Measurements from ENCODE around the gene RERE.
"Not testable (repeated sequence)": the region's sequence is repeated elsewhere in the genome, so short reads cannot be mapped to it uniquely, and the experiment has no call there.

RERE gene

DNA sequence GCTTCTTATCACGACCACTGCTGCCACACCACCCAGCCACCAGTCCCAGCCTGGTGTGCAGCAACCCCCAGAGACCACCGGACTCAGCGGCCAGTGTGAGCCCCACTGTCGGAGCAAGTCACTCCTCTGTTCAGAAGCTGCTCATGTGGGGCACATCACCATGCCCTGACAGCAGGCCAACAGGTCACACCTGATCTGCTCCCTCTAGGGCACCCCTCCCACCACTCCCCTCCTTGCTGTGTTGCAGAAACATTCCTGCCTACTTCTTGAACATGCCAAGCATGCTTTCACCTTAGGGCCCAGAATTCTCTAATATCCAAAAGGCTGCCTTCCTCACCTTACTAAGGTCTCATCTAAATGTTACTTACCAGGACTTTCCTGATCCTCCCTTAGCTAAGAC, 353.1 kb downstream of the RERE start:
- DNase-seq: no peak

DNA sequence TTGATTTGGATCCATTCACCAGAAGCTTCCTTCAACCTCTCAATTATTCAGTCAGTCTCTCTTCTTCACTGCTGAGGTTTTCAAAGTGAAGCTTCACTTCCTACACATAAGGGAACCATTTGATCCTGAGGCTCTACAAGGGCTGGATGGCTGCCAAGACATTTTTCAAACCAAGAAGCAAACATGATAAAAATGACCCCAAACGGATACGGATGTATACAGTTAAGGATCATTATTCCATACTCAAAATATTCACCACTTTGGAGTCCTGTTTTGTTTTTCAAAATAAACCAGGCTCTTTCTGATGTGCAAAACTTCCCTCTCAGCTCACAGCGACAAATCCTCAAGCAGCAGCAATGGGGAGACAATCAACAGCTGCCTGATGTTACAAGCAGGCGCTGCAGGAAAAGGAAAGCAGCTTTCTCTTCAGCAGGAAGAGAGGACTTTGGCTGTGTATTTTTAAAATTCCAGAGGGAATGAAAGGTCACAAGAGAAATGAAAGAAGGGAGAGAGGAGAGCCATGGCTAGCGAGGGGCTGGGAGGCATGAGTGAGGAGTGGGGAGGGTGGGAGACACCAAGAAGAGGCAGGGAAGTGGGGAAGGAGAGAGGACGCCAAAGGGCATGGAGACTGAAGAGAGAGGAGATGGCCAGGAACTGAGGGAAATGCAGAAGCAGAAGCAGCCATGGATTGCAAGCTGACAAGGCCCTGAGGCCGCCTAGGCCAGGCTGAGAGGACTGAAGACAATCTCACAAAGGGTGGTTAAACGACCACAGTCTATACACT, 354.1 kb downstream of the RERE start:
- peak; percentile 51 for DNase-seq

DNA sequence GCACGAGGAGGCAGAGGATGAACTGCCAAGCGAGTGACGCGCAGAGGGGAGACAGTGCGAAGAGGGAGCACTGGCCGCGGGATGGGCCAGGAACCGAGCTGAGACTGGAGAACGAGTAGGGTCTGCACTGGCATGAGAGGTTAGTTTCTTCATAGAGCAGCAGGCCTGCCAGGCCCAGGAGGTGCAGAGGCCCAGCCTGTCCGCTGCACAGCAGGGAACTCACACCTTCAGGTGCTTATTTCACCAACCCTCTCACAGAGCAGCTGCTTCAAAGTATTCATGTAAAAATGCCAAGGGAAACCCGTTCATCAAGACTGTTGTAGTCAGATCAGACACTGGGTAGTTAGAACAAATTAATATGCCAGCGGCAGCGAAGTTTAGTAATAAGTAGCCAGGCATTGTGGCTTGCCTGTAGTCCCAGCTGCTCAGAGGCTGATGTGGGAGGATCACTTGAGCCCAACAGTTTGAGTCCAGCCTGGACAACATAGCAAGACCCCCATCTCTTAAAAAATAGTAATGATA, 355.0 kb downstream of the RERE start:
- DNase-seq: no peak

DNA sequence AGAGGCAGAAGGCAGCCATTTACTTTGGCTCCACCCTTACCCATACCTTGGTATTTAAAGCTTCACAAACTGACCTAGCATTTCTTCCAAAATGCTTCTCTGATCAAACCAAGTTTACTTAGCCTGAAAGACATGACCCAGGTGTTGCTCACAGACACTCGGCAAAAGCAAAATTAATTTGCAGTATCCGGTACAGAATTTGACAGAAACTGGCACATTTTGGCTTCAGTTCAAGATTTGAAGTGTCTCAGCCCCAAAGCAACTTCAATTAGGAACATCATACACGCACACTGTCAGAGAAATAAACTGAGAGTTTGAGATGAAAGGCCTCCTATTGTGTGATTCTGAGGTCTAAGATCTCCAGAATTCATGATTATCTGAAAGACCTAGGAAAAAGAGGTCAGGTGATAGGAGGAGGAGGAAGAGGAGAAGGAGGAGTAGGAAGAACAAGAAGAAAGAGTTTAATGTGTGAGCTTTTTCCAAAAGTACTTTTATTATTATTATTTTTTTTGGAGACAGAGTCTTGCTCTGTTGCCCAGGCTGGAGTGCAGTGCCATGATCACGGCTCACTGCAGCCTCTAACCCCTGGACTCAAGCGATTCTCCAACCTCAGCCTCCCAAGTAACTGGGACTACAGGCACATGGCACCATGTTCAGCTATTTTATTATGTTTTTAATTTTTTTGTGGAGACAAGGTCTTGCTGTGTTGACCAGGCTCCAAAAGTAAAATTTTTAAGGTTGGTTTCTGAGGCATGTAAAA, 355.9 kb downstream of the RERE start:
- DNase-seq: no peak

DNA sequence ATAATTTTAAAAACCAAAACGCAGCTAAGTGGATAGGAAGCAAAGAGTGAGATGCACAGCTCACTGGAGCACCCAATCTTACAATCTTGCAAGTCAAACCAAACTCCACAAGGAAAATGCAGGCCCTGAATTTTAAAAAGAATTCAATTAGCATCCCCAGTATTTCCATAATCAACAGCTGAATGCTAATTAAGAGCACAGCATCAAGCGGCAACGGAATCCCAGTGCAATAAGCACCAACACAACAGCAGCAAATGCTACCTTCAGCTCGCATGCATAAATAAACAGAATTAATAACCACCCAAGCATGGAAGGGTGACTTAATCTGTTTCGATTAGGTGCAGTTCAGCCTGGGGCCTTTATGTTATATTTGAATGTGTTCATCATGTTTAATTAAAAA, 356.7 kb downstream of the RERE start:
- no peak for DNase-seq

DNA sequence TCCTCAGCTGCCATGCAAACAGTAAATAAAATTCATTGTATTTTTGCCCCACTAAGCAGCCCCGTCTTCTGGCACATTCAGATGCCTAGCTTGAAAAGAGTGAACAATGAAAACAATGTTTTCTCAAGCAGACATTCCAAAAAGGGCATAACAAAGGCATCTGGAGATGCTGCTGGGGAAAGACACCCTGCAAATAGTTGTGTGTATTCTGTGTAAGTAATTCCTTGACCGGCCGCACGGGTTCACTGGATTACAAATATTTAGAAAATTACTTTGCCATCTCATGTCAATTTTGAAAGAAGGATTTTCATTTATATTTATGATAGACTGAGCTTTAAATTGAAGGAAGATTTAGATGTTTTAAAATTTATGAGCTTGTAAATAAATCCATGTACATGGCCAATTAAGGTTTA, 357.3 kb downstream of the RERE start:
- no peak for DNase-seq

DNA sequence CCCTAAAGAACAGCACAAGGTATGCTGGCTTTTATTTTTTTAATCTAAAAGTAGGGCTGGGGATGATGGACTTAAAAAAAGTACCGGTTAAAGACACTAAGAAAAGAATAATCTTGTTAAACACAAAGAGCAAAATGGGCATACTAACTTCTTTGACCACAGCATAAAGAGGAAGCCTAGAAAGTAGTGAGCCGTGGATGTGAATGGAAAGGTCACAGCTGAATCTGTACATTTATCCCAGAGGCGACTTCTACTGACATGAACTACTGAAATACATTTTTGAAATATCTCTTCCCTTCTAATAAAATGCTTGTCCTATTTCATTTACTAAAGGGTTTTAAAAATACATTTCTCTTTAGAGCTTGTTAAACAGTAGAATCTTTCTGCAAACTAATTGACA, 358.8 kb downstream of the RERE start:
- no peak for DNase-seq

DNA sequence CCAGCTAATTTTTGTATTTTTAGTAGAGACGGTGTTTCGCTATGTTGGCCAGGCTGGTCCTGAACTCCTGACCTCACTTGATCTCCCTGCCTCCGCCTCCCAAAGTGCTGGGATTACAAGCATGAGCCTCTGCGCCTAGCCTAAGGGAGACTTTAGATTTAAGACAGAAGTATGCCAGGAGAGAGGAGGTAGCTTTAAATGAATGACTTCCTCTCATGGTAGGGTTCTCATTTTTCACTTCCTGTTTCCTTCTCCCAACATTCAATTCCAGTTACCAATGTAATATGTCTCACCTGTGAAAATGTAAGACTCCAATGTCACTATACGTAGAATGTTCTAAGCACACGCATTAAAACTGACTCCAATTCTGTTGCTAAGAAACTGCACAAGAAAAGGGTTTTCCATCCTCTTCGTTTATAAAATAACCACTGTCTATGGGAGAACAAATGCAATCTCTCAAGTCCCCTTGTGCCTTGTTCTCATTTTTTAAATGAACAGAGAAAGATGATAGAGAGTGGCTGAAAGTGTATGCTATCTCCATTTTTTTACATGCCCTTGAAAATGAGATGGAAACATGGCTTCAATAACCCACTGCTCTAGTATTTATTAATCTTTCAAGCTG, 359.6 kb downstream of the RERE start:
- DNase-seq: peak; percentile 30

DNA sequence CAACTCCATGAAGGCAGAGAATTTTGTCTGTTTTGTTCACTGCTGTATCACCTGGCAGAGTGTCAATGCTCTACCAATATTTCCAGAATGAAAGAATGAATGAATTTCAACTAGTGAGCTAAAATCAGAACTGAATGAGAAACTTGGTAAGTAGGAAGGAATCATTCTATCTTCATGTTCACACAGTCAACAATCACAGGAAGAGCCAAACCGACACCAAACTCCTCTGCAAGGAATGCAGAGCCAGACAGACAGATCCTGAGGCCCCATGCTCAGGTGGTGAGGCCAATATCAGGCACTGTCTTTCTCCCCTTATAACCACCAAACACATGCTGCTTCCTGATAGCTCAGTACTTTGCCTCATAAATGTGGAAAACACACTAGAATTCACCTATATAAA, 360.4 kb downstream of the RERE start:
- DNase-seq: no peak

DNA sequence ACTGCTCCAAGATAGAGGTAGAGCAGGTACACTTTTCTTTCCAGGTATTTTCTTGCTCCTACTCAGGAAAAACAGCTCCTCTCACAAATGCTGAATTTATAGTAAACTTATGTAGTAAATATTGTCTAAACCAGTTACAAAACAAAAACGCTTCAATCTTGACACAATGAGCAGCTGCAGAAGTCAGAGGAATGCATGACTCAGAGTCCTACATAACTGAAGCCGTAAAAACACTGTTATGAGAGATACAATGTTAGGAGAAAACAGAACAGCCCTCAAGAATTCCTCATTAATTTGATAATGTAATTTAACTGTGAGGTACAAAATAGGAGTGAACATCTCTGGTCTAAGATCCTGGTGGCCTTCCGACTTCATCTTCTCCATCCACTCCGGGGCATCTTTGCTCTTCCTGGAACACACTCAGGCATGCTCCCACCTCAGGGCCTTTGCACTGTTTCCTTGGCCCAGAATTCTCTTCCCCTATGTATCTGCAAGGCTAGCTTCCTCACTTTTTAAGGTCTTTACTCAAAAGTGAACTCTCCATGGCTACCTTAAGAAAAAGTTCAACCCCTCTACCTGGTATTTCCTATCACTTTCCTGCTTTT, 361.0 kb downstream of the RERE start:
- DNase-seq: no peak

DNA sequence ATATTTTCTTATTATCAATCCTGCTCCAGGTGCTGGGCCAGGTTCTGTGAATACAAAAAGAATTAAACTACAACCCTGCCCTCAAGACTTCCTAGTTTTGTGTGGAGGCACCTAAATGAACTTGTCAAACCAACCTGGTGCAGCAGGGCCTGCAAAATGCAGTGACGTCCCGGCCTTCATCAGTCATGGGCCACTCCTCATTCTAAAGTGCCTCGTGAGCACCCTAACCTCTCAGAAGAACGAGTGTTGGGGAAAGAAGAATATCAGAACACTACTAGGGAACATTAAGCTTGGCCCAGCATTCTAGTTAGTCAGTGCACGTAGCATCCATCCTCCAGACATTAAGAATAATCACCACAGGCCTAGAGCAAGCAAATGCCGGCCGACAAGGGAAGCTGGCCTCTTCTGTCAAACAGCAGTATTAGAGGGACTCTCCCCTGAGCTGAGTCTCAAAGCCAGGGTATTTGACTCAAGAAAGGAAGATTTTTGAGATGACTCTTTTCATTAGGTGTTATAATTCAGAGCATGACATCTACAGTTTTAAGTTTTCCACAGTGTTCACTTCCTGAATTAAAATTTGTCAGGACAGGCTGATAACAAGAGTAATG, 361.6 kb downstream of the RERE start:
- DNase-seq: no peak

DNA sequence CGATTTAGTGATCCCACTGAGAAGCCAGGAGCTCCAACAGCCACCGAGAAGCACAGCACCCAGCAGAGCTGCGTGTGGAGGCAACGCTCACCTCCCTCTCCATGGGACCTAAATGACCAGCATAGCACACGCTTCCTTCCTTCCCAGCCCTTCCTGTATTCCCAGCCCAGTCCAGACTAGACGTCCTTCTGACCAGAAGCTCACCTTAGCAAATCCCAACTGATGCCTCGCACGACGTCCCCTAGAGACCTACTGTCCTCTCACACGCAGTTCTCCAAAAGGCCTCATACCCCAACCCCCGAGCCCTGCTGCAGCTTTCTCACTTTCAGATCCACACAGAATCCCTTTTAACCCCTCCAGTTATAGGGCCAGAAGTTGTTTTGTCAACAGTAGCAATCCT, 367.1 kb downstream of the RERE start:
- DNase-seq: no peak

DNA sequence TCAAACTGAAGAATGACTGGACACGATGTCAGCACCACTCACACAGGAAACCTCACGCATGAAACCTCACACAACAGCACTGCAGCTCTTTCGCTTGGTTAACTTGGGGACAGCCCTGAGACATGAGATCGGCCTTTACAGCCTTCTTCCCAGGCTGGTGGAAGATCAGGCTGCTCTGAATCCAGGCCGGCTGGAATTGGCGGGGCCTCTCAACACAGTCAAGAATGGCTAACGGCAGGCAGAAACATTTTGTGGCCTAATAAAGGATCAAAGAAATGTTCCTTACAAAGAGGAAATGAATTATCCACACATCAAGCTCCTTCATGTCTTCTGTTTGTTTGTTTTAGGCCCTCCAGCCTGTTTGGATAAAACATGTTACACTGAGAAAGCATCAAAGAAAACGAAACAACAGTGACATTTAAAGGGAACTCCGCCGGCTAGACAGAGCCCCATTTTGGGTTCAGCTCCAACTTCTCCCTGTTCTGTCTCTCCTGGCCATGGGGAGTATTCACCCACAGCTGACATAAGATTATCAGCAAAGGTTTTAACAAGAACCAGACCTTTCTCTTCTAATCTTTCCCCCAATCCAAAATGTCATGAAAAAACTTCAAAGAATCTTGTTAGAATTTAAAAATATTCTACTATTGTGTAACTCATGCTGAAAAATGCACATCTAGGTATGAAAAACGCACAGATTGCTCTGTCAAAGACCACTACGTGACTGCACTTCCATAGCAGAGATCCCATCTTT, 368.4 kb downstream of the RERE start:
- DNase-seq: peak; percentile 18

DNA sequence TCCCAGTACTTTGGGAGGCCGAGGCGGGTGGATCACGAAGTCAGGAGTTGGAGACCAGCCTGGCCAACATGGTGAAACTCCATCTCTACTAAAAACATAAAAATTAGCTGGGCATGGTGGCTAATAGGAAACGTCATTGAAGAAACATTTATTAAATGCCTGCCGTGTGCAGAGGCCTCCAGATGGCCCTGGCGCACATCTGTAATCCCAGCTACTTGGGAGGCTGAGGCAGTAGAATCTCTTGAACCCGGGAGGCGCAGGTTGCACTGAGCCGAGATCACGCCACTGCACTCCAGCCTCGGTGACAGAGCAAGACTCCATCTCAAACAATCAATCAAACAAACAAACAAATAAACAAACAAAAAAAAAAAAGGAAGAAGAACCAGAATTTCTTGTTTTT, 368.9 kb downstream of the RERE start:
- DNase-seq: not testable (repeated sequence)

DNA sequence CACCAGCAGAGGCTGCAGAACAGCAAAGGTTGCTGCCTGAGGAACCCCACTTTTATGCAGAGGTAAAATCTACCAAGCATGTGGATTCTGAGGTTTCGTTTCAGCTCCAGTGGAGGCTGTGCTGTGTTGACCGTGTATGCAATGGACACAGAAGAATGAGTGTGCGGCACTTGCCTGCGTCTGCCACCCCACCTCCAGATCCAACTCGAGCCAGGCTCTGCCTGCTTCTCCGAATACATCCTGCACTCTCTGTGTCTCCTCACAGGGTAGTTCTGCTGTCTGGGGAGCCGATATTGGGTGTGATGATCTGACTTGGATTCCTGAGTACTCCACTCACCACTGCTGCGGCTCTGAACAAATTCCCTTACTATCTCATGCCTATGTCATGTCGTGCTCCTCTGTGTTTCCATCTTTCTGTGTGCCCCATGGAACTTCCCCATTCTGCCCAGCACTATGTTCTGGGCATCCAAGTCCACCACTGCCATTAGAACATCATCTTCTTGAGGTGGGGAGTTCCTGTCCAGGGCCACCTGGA, 369.8 kb downstream of the RERE start:
- no peak for DNase-seq

DNA sequence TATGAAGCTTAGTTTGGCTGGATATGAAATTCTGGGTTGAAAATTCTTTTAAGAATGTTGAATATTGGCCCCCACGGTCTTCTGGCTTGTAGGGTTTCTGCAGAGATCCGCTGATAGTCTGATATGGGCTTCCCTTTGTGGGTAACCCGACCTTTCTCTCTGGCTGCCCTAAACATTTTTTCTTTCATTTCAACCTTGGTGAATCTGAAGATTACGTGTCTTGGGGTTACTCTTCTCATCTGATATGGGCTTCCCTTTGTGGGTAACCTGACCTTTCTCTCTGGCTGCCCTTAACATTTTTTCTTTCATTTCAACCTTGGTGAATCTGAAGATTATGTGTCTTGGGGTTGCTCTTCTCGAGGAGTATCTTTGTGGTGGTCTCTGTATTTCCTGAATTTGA, 371.3 kb downstream of the RERE start:
- DNase-seq: not testable (repeated sequence)

DNA sequence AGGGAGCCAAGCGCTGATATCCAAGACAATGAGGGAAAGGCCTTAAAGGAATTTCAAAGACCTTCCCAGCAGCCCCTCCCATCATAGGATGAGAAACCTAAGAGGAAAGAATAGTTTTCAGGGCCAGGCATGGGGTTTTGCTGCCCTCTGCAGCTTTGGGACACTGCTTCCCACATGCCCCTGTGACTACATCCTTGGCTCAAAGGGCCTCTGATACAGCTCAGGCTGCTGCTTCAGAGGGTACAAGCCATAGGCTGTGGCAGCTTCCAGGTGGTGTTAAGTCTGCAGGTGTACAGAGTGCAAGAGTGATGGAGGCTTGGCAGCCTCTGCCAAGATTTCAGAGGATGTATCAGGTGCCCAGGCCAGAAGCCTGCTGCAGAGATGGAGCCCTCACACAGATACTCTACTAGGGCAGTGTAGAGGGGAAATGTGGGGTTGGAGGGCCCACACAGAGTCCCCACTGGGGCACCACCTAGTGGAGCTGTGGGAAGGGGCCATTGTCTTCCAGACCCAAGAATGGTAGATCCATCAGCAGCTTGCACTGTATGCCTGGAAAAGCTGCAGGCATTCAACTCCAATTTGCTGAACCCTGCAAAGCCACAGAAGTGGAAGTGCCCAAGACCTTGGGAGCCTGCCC, 373.8 kb downstream of the RERE start:
- DNase-seq: peak; percentile 50

DNA sequence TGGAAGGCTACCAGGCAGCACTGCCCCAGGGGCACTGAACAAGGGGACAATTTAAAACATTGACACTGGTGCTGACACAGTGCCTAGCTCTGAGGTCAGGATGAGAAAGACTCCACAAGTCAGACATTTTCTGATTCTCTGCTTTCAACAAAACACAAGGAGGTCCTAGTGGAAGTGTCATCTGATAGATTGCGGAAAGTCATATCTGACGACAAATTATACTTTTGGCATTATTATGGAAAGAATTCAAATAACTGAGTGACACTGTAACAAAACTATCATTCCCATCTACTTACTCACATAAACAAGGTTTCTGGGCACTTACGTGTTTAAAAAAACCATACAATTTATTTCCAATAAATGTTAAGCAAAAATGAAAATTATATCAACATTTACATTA, 376.0 kb downstream of the RERE start:
- DNase-seq: no peak

DNA sequence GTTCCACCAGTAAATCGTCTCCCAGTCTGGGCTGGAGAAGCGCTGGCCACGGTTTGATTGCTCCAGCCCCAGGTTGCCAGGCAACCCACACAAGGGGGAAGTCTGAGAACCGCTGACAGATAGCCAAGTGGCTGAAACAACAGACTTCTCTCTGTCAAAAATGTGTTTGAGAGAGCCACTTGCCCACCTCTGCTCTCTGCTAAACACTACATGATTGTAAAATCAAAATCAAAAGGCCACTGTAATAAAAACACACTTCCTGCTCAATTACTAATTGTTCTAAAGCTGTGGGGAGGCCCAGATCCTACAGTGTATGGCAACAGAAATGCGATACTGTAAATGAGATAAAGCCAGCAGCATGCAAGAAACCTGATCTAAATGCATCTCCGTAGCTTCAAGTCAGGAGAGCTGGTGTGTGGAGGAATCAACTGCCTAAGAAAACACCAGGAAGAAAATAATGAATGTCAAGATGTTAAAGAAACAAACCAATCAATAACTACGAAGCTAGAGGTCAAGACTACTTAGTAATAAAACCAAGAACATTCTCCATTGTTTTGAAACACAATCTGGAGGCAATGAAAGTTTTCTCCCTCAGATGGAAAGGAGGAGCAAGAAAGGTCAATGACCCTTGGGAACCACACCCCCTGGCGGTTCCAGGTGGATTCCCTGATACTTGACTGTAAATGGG, 378.3 kb downstream of the RERE start:
- DNase-seq: peak; percentile 86

DNA sequence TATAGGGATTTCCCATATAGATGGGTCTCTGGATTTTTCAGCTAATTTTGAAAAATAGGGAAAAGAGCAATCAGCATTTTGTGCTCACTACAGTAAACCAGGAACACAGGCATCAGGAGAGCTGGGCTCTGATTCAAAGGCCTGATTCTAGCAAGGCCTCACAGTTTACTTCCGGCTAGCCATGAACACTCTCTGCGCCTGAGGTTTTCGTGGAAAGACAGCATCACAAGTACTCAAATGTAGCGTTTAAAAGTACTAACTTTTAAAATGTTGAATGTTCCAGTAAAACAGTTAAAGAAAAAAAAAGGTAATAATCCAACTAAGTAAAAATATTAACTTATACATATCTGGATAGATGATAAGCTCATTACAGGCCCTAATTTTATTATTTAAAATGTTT, 379.0 kb downstream of the RERE start:
- no peak for DNase-seq

DNA sequence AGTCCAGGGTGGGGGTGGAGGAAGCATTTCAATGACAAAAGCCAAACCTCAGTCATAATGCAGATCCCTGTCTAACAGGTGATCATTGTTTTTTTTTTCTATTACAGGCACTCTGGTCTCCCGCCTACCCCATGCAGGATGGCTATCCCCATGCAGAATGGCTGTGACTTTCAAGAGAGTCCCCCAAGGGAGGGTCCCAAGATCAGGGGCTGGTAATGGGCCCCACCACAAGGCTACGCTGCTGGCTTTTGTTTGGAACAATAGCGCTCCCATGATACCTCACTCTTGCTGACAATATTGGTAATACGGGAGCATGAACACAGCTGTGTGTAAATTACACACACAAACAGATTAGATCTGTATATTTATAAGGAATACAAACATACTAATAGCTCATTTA, 380.1 kb downstream of the RERE start:
- DNase-seq: no peak
